Fibroblast of skin of right biceps (primary cell): ENCODE results near the gene SETBP1.

ENCODE experiments used
- DNase-seq: peaks from one replicate; pipeline ENCODE4 v3.0.0-alpha.2; 2013

Gene SETBP1

GRCh38 chr18:44766450-44766849, 85.8 kb downstream of the SETBP1 start:
- no peak for DNase-seq

GRCh38 chr18:44767807-44768206, 87.1 kb downstream of the SETBP1 start:
- no peak for DNase-seq

DNA sequence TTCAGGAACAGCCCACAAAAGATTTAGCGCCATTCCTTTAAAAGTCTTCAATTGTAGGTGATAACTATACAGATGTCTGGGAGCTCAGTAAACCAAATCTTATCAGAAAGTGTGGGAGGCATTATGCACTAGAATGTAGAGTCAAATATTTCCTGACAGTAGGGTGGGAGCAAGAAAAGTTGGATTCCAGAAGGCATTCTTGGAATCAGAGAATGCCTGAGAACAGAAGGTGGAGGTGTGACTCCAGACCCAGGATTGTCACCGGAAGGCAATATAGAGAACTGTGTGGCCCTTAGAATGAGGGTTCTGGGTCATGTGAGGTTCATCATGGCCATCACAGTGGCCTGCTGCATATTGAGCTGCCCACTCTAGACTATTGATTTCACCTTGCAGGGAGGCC, 90.0 kb downstream of the SETBP1 start:
- no peak for DNase-seq

GRCh38 chr18:44771572-44771955, 90.9 kb downstream of the SETBP1 start:
- DNase-seq: no peak

- no peak for DNase-seq
Observed at GRCh38 chr18:44771956-44772917, 91.5 kb downstream of the SETBP1 start.

DNA sequence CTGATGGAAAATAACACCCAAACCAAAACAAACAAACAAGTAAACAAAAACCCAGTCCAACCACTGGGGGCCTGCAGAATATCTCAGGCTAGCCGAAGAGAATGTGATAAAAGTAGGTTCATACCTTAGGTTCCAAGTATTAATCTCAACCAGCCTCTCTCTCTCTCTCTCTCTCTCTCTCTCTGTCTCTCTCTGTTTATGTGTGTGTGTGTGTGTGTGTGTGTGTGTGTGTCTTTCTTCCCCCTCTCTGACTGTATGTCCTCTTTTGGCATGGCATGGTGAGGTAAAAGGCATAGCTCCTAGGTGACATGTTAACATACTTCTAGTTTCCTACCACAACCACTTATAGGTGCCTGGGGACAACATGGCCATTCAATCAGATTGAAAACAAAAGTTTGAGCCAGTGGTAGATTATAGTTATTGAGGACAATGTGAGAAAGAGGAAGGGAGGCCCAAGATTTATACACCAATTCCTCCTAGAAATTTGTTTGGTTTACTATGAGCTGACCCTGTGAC, 93.0 kb downstream of the SETBP1 start:
- DNase-seq: no peak

- no peak for DNase-seq
Observed at GRCh38 chr18:44774191-44774590, 93.5 kb downstream of the SETBP1 start.

GRCh38 chr18:44777457-44778192, 96.9 kb downstream of the SETBP1 start:
- no peak for DNase-seq

DNA sequence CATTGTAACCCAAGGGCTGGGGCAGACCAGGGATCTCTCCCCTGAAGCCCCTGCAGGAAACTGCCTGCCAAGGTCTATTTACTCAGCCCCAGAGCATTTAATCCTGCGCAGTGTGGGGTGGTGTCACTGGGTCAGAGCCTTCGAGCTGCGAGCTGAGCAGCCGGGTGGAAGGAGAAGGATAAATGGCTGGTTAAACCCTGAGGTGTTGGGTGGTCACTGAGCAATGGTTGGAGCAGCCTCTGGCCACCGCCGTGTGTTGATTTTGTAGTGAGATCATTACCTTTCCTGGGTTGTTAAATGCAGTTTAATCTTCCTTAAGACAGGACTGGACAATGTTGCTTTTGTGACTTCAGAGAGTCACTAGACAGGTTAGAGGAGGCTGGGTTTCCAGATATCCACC, 98.1 kb downstream of the SETBP1 start:
- no peak for DNase-seq

GRCh38 chr18:44779753-44780292, 99.1 kb downstream of the SETBP1 start:
- no peak for DNase-seq

DNA sequence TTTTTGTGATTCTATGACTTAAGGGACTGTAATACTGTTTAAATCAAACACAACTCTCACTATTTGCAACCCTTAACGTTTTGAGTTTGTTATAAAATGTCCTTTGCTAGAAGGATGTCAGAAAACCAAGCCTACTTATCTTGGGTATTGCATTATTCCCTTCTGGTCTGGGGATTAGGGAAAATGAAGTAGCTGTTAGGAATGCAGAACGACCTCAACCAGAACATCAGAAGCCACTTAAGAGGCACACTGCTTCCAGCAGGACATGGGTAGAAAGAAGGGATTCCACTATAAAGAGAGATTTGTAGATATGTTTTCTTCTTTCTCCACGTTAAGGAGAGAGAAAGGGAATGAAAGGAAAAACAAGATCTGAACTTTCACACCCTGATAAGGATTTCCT, 101.2 kb downstream of the SETBP1 start:
- peak; percentile 82 for DNase-seq

GRCh38 chr18:44782617-44783016, 101.9 kb downstream of the SETBP1 start:
- no peak for DNase-seq

- no peak for DNase-seq
Observed at GRCh38 chr18:44783371-44783770, 102.7 kb downstream of the SETBP1 start.

DNA sequence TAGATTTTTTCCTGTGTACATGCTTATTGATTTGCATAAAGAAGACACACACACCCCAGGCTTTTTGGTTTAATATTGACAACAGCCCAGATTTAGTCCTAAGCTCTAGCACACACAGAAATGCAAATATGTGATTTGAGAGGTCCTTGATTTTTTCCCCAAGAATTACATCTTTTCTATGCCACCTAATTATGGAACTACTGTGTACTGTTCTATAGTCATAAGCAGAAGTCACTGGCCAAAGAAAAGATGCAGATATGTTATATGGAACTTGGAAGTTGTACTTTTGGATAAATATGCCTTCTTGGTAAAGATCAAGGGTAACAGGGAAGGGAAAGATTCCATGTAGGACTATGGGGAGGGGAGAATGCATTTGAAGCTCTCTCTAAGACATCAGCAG, 105.6 kb downstream of the SETBP1 start:
- DNase-seq: no peak

DNA sequence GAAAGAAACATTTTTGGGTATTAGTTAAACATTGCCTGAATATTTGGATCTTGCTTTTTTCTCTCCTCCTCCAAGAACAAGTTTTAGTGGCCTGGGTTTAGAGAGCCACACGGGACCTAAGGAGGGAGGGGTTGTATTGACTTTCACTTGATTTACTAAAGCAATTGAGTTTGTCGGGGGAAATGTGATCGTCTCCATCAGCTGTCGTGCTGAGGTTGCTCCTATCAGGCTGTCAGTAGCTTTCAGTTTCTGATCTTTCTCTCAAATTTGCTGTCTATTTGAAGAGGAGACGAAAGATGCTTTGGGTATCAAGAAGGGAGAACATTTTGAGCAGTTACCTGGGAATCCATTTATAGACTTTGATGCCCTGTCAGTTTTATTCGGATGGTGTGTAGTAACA, 106.0 kb downstream of the SETBP1 start:
- DNase-seq: no peak

GRCh38 chr18:44788334-44788733, 107.6 kb downstream of the SETBP1 start:
- no peak for DNase-seq

DNA sequence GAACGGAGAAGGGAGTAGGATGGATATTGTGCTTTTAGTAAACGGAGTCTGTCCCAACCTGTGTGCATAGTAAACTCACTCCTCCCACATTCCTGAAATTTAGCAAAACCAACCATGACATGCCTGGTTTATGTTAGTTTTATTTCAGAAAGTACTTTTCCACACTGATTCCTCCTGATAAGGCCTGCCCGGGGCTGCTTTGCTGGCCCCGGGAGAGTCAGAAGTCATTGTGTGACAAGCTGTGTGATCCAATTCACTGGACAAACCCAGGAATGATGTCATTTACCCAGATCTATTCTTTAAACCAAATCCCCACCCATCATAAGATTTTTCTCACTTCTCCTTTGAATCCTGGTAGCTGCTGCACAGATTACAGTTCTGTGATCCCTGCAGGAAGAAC, 109.0 kb downstream of the SETBP1 start:
- peak; percentile 34 for DNase-seq

GRCh38 chr18:44790860-44791259, 110.2 kb downstream of the SETBP1 start:
- no peak for DNase-seq

DNA sequence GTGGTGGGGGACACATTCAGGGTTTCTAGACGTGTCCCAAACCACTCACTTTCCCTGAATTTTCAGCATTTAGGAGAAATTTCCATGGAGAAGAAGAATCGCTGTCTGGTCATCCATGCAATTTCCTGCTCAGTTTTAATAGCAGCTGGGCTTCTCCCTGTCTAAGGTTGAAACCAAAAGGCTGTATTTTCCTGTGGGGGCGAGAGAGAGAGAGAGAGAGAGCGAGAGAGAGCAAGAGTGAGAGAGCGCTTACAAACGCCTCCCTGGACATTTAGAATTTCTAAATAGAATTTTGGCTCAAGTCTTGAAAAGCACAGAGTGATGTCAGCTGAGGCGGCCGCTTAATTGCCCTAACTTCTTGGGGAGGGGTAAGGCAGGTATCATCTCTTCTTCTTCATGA, 110.8 kb downstream of the SETBP1 start:
- no peak for DNase-seq

DNA sequence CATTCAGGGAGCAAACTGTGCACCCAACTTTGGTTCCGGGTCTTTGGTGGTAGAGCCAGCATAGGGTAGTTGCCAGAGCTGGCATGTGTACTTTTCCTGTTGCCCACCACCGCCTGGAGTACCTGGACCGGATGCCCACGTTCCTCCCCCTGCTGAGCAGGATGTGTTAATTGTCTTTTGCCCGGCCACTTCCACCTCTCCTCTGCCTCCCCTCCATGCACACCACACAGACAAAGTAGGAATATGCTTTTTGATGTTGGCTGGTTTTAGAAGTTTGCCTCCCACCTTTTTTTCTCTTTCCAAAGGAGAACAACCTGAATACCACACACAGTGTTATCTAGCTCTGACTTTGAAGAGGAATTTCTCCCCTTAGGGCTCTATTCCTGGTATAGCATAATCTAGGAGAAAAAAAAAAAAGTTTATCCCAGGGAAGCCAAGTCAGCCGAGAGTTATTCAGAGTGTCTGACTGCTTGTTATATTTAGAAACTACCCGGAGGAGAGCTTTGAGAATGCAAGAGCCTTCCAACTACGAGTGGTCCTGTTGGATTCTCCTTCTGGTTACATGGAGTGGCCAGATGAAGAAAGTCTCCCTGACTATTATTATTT, 111.9 kb downstream of the SETBP1 start:
- peak; percentile 53 for DNase-seq

GRCh38 chr18:44793194-44793593, 112.5 kb downstream of the SETBP1 start:
- no peak for DNase-seq

DNA sequence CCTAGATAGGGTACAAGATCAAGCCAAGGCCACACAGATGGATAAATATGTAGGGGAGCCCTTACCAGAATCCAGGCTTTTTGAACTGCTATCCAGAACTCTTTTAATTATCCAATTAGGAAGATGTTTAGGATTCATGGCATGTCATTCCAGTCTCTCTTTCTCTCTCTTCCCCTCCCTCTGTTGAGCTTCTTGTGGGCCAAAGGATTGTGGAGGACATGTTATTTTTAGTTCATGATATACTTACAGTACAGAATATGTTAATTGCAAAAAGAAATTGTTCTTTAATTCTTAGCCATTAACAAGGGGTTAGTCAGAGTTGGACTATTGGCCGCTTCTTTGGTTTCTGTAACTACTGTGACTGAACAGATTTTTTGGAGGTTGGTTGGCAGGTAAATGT, 113.0 kb downstream of the SETBP1 start:
- peak; percentile 20 for DNase-seq

- DNase-seq: no peak
Observed at GRCh38 chr18:44795241-44795640, 114.6 kb downstream of the SETBP1 start.
